Mucosa of stomach (tissue), 1 donor: ENCODE data around the gene ORM1.
"Not testable (repeated sequence)": the region's sequence is repeated elsewhere in the genome, so short reads cannot be mapped to it uniquely, and the experiment has no call there.

Source experiments
- H3K27me3 ChIP-seq: one replicate; pipeline ENCODE4 v1.7.0; 2013; ENCODE audit warnings: mild to moderate bottlenecking, low read length; ENCODE audit not compliant: control insufficient read depth, insufficient read depth
- H3K36me3 ChIP-seq: one replicate; pipeline ENCODE4 v1.7.0; 2013; ENCODE audit warnings: low read length; ENCODE audit not compliant: control insufficient read depth, insufficient read depth
- H3K4me1 ChIP-seq: one replicate; pipeline ENCODE4 v1.7.0; 2013; ENCODE audit warnings: mild to moderate bottlenecking, low read length; ENCODE audit not compliant: control insufficient read depth, insufficient read depth
- H3K4me3 ChIP-seq: one replicate; pipeline ENCODE4 v1.7.0; 2013; ENCODE audit warnings: low read length
- H3K9ac ChIP-seq: one replicate; pipeline ENCODE4 v1.7.0; 2013; ENCODE audit warnings: mild to moderate bottlenecking, low read length, moderate library complexity
- H3K9me3 ChIP-seq: one replicate; pipeline ENCODE4 v1.7.0; 2013; ENCODE audit warnings: mild to moderate bottlenecking, low read length, moderate library complexity; ENCODE audit not compliant: control insufficient read depth
- donor health status: Pancreatic carcinoma.

ORM1 gene

GRCh38 chr9:114324492-114324891 is 1.6 kb downstream of the ORM1 start:
- no peaks in the 10 kb centered on the region for H3K36me3 ChIP-seq
- no peaks in the 10 kb centered on the region for H3K27me3 ChIP-seq
- no peak overlapping the region for H3K4me3 ChIP-seq
- H3K9me3 ChIP-seq = no peaks in the 10 kb centered on the region
- H3K9ac ChIP-seq = no peak overlapping the region
- peaks cover 20% of the 10 kb centered on the region for H3K4me1 ChIP-seq

GRCh38 chr9:114324965-114325364 is 2.1 kb downstream of the ORM1 start:
- not testable (repeated sequence) for H3K4me3 ChIP-seq, H3K9ac ChIP-seq, H3K9me3 ChIP-seq, H3K36me3 ChIP-seq, H3K27me3 ChIP-seq
- H3K4me1 ChIP-seq = peaks cover 20% of the 10 kb centered on the region

DNA sequence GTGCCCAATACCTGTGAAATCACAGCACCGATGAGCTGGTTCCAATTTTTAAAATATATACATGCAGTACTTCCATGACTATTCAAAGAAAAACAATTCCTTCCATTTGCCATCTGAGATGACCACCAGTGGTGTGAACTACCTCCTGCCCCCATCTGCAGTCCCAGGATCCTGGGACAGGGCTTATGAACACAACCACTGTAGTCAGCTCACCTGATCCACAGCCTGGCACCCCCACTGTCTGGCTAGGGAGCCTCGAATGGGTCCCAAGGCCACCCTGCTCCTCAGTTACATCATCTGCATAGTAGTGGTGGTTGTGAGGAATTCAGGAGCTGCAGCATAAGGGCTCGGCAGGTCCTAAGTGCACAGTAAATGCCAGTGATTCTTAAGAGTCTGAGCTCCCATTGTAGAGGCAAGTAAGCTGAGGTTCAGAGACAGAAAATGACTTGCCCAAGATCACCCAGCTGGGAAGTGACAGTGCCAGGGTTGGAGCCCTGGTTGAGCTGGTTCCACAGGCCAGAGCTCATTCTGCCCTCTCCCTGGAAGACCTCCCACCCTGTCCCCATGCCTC is 2.9 kb downstream of the ORM1 start:
- not testable (repeated sequence) for H3K27me3 ChIP-seq, H3K9me3 ChIP-seq, H3K36me3 ChIP-seq, H3K4me3 ChIP-seq, H3K9ac ChIP-seq
- peaks cover 20% of the 10 kb centered on the region for H3K4me1 ChIP-seq

- H3K36me3 ChIP-seq = no peaks in the 10 kb centered on the region
- H3K4me1 ChIP-seq = peaks cover 20% of the 10 kb centered on the region
- H3K4me3 ChIP-seq = no peak overlapping the region
- no peaks in the 10 kb centered on the region for H3K9me3 ChIP-seq
- H3K27me3 ChIP-seq = no peaks in the 10 kb centered on the region
- no peak overlapping the region for H3K9ac ChIP-seq
Observed at GRCh38 chr9:114327749-114328148, 4.9 kb downstream of the ORM1 start.

GRCh38 chr9:114328357-114328820 is 5.5 kb downstream of the ORM1 start:
- H3K4me1 ChIP-seq = peaks cover 20% of the 10 kb centered on the region
- H3K4me3 ChIP-seq, H3K36me3 ChIP-seq, H3K9ac ChIP-seq, H3K27me3 ChIP-seq, H3K9me3 ChIP-seq: not testable (repeated sequence)

DNA sequence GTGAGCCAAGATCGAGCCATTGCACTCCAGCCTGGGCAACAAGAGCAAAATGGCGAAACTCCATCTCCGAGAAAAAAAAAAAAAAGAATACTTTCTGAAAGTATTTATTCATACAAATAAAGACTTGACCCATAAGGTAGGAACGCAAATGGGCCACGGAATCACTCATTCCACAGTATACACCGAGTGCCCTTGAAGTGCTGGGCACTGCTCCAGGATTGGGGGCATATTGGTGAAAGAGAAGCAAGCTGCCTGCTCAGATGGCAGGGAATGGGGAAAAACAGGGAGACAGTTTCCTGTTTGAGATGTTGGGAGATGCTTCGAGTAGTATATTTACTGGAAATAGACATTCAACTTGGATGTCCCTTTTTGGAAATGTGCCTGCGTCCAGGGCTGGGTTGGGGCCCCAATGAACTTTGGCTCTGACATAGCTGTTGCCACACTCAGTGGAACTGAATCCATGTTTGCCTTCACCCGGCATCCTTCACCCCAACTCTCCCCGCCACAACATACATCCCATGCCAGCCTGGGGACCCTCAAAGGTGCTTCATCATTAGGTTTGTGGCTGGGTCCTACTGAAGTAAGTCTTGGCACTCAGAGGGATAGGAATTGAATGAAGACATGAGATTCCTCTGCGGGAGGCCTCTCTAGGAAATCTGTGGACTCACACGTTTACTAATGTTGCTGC is 6.2 kb downstream of the ORM1 start:
- H3K9ac ChIP-seq, H3K27me3 ChIP-seq, H3K4me3 ChIP-seq, H3K36me3 ChIP-seq, H3K9me3 ChIP-seq: not testable (repeated sequence)
- H3K4me1 ChIP-seq = peaks cover 20% of the 10 kb centered on the region

DNA sequence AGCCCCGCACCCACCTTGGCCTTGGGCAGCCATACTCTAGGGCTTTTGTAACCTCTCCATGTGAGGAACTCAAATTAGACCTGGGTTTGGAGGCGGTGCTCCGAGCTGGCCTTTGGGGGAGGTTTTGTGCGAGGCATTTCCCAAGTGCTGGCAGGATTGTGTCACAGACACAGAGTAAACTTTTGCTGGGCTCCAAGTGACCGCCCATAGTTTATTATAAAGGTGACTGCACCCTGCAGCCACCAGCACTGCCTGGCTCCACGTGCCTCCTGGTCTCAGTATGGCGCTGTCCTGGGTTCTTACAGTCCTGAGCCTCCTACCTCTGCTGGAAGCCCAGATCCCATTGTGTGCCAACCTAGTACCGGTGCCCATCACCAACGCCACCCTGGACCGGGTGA is 6.7 kb downstream of the ORM1 start, which contains the start of gene ORM2:
ORM2 (plus strand) TSS at position 245 of the 398 bp plus-strand sequence; CDS start at position 281, 36 bp downstream.
- peaks cover 20% of the 10 kb centered on the region for H3K4me1 ChIP-seq
- not testable (repeated sequence) for H3K9me3 ChIP-seq, H3K4me3 ChIP-seq, H3K27me3 ChIP-seq, H3K36me3 ChIP-seq, H3K9ac ChIP-seq

- peaks cover 20% of the 10 kb centered on the region for H3K4me1 ChIP-seq
- no peaks in the 10 kb centered on the region for H3K9me3 ChIP-seq
Observed at GRCh38 chr9:114330636-114331035, 7.7 kb downstream of the ORM1 start.

DNA sequence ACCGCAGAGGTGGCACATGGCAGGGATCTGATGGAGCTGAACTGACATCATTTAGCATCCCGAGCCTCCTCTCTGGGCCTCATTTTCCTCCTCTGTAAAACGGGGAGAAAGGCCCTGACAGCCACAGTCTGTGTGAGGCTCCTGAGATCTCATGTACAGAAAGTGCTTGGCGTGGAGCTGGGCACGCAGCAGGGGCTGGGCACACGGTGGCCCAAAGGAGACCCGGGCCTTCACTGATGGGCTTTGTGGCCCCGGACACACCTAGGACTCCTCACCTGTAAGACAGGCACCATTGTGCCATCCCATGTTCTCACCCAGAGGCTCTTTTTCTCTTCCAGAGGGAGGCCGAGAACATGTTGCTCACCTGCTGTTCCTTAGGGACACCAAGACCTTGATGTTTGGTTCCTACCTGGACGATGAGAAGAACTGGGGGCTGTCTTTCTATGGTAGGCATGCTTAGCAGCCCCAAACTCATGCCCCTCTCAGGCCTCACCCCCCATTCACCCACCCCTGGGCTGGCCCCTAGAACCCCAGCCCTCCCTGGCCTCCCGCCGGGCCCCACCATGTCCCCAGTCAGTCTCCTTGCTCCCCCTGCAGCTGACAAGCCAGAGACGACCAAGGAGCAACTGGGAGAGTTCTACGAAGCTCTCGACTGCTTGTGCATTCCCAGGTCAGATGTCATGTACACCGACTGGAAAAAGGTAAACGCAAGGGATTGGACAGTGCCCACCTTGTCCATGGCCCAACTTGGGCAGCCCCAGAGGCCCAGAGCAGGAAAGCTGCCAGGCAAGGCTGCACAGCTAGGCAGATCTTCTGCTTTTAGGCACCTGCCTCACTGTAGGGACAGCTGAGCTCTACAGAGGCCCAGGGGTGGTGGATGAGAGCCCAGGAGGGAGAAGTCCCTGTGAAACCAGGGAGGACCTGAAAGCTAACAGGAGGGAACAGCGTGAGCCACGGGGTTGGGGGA is 8.6 kb downstream of the ORM1 start:
- H3K4me3 ChIP-seq, H3K9me3 ChIP-seq, H3K9ac ChIP-seq, H3K36me3 ChIP-seq, H3K27me3 ChIP-seq: not testable (repeated sequence)
- peaks cover 20% of the 10 kb centered on the region for H3K4me1 ChIP-seq

More at GRCh38 chr9:114330636-114331035, 7.7 kb downstream of the ORM1 start:
- Histone ChIP-seq H3K9ac (no peak overlapping the region), H3K36me3 (no peaks in the 10 kb centered on the region), H3K4me3 (no peak overlapping the region), H3K27me3 (no peaks in the 10 kb centered on the region)

DNA sequence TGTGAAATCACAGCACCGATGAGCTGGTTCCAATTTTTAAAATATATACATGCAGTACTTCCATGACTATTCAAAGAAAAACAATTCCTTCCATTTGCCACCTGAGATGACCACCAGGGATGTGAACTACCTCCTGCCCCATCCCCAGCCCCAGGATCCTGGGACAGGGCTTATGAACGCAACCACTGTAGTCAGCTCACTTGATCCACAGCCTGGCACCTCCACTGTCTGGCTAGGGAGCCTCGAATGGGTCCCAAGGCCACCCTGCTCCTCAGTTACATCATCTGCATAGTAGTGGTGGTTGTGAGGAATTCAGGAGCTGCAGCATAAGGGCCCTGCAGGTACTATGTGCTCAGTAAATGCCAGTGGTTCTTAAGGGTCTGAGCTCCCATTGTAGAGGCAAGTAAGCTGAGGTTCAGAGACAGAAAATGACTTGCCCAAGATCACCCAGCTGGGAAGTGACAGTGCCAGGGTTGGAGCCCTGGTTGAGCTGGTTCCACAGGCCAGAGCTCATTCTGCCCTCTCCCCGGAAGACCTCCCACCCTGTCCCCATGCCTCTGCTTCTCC is 9.7 kb downstream of the ORM1 start:
- H3K9me3 ChIP-seq, H3K9ac ChIP-seq, H3K36me3 ChIP-seq, H3K4me3 ChIP-seq, H3K27me3 ChIP-seq: not testable (repeated sequence)
- H3K4me1 ChIP-seq = peaks cover 19% of the 10 kb centered on the region

DNA sequence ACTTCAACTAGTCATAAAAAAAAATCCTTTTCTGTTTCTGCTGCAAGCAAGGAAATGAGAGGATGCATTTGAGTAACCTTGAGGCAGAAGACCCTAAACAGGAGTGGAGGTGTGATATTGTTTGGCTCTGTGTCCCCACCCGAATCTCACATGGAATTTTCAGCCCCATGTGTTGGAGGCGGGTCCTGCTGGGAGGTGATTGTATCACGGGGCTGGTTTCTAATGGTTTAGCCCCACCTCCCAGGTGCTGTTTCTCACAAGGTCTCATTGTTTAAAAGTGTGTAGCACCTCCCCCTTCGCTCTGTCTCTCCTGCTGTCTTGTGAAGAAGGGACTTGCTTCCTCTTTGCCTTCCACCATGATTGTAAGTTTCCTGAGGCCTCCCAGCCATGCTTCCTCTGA is 10.8 kb downstream of the ORM1 start:
- not testable (repeated sequence) for H3K4me3 ChIP-seq, H3K27me3 ChIP-seq, H3K9ac ChIP-seq, H3K9me3 ChIP-seq, H3K4me1 ChIP-seq
- H3K36me3 ChIP-seq = peaks cover 10% of the 10 kb centered on the region

DNA sequence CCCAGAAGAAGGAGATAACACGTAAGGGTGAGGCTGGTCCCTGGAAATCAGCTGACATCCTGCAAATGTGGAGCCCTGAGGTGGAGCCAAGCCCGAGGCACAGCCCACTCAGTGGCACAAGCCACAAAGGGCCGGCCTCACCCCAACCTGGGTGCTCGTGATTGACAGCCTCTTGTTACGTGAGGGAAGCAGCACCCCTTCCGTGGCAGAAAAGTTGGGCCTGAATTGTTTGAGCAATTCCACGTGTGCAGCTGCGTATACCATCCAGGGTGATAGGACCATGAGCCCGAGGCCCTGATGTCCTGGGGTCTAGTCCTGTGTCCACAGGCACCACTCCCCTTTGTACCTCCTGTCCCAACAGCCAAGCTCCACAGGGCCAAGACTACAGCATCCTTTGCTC is 11.6 kb downstream of the ORM1 start:
- H3K36me3 ChIP-seq = peaks cover 15% of the 10 kb centered on the region
- no peak overlapping the region for H3K9ac ChIP-seq
- no peak overlapping the region for H3K4me3 ChIP-seq
- no peaks in the 10 kb centered on the region for H3K27me3 ChIP-seq
- H3K4me1 ChIP-seq = no peaks in the 10 kb centered on the region
- H3K9me3 ChIP-seq = no peaks in the 10 kb centered on the region
